Measurements from ENCODE around the gene FARP1.

DNA sequence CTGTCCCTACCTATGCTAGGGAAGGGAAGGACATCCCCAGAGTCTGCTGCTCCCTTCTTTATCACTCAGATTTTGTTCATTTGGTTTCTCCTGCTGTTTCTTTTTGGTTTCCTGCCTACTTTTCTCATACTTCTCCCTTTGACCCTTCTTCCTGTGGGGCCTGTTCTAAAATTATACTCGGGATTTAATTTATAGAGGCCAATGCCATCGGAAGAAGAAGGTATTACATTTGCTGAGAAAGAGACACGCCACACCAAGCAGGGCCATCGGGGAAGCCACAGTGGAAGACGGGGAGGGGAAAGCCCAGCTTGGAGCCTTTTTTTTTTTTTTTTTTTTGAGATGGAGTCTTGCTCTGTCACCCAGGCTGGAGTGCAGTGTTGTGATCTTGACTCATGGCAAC is 46.8 kb upstream of the FARP1 start:
- no peak for TF ChIP-seq GATA2 (IDR thresholded peaks at IDR 0.05; ENCODE audit: low read depth, low read length)
- no peak for TF ChIP-seq GATA3 (IDR thresholded peaks at IDR 0.05; ENCODE audit: low read depth, low read length)

Measured in SH-SY5Y (cell line).